Thymus (tissue), 11 donors: Measurements from ENCODE around the gene DRC1. TPM values are rescaled to one million over a fixed set of nuclear protein-coding genes. Genes with fewer than 3 reads are reported as not detected.

Experiments used
- DNase-seq, 9 donors: peaks; one replicate each; pipeline ENCODE4 v3.0.0-alpha.2; 2013; ENCODE audit warnings: low spot score in 9 of 9, low read depth in 6 of 9, missing footprints in 1 of 9
- H3K27ac ChIP-seq, 2 donors: one replicate each; pipeline ENCODE4 v1.5.1; 2013; ENCODE audit warnings: control low read depth in 1 of 2, low read depth in 1 of 2, low read length in 1 of 2, mild to moderate bottlenecking in 1 of 2, moderate library complexity in 1 of 2
- H3K27me3 ChIP-seq, 2 donors: one replicate each; pipeline ENCODE4 v1.5.1; 2013; ENCODE audit warnings: low read length in 1 of 2; ENCODE audit not compliant: control insufficient read depth in 2 of 2, insufficient read depth in 1 of 2
- H3K36me3 ChIP-seq, 2 donors: one replicate each; pipeline ENCODE4 v1.5.1; 2013; ENCODE audit warnings: low read length in 1 of 2, mild to moderate bottlenecking in 1 of 2, moderate library complexity in 1 of 2; ENCODE audit not compliant: control insufficient read depth in 2 of 2, insufficient read depth in 2 of 2
- H3K4me1 ChIP-seq, 2 donors: one replicate each; pipeline ENCODE4 v1.5.1; 2013; ENCODE audit warnings: low read length in 2 of 2; ENCODE audit not compliant: control insufficient read depth in 2 of 2, insufficient read depth in 2 of 2
- H3K4me3 ChIP-seq, 2 donors: one replicate each; pipeline ENCODE4 v1.5.1; 2013; ENCODE audit warnings: low read length in 2 of 2, control low read depth in 1 of 2, mild to moderate bottlenecking in 1 of 2
- H3K9me3 ChIP-seq, 2 donors: one replicate each; pipeline ENCODE4 v1.5.1; 2013; ENCODE audit warnings: low read length in 1 of 2, mild to moderate bottlenecking in 1 of 2; ENCODE audit not compliant: control insufficient read depth in 2 of 2, insufficient read depth in 1 of 2
- WGBS: extraction: QIAGEN DNeasy Blood & Tissue Kit; methylation state at CpG from one replicate; pipeline ENCODE4 v1.1.7; 2013; 5-methylcytosine and 5-hydroxymethylcytosine counted together
- polyA plus RNA-seq: library from polyadenylated mRNA; stranded (reverse); fragments of 200-250 nt; gene quantifications from one replicate; pipeline ENCODE4 v1.2.3, GENCODE V29; 2013
- total RNA-seq: library from RNA; stranded (reverse); fragments of 120-200 nt; gene quantifications from one replicate; pipeline ENCODE4 v1.2.4, GENCODE V29; 2013
- donor health status: healthy.

DRC1 gene
- total and polyA plus RNA-seq, 2 donors, result 0.14 to 0.27 TPM

DNA sequence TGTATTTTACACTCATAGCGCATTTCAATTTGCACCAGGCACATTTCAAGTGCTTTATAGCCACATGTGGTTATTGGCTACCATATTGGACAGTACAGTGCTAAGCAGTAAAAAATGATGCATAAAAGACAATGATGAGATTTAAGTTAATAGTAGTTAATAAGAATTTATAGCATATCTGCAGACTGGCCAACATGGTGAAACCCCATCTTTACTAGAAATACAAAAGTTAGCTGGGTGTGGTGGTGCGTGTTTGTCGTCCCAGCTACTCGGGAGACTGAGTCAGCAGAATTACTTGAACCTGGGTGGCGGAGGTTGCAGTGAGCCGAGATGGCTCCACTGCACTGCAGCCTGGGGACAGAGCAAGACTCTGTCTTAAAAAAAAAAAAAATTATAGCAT is 9.7 kb downstream of the DRC1 start:
- Histone ChIP-seq H3K27ac (no peak overlapping the region), H3K4me1 (no peaks in the 10 kb centered on the region), H3K36me3 (no peaks in the 10 kb centered on the region), H3K4me3 (no peak overlapping the region), H3K9me3 (no peaks in the 10 kb centered on the region), H3K27me3 (no peaks in the 10 kb centered on the region)
- 99% methylated on average over 6 of the region's 6 CpGs for WGBS
- DNase-seq, result no peak

DNA sequence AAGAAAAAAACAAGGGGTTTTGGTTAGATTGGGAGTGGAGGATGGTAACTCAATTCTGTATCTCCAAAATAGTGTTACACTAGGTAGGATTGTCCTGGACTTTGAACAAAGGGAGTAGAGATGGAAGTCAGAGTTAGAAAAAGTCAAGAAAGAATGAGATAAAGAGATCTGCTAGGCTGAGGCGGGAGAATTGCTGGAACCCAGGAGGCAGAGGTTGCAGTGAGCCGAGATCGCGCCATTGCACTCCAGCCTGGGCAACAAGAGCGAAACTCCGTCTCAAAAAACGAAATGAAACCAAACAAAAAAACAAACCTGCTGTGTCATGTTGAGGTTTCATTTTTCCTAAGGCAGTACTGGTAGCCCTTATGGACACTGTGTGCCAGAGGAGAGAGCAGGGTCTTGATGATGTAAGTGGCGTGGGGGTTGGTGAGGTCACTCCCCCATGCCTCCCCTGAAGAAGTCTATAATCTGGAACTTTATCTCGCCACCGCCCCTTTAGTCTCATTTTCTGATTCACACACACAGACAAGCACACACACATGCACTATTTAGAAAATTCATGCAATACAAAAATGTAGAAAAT is 10.5 kb downstream of the DRC1 start:
- Histone ChIP-seq H3K4me3 (no peak overlapping the region), H3K27me3 (no peaks in the 10 kb centered on the region), H3K9me3 (no peaks in the 10 kb centered on the region), H3K27ac (no peak overlapping the region), H3K36me3 (no peaks in the 10 kb centered on the region), H3K4me1 (no peaks in the 10 kb centered on the region)
- no peak for DNase-seq
- WGBS, result 62% methylated on average over 10 of the region's 10 CpGs

DNA sequence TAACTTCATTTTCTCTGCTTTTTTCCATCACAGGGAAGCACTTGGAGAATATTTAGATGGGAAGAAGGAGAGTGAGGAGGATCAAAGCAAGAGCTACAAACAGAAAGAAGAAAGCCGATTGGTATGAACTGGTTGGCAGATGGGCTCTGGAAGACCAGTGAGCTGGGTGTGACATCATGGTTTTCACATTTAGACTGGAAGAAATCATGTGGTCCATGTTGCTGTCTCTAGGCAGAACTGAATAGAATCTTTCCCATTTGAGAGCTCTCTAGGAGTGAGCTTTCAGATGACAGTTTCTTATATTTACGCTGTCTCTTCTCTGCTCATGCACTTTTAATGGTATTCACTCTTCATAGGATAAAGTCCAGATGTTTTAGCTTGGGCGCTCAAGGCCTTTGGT is 12.6 kb downstream of the DRC1 start:
- no peak for DNase-seq
- Histone ChIP-seq H3K27me3 (no peaks in the 10 kb centered on the region), H3K9me3 (no peaks in the 10 kb centered on the region), H3K4me1 (no peaks in the 10 kb centered on the region), H3K36me3 (no peaks in the 10 kb centered on the region), H3K27ac (no peak overlapping the region), H3K4me3 (no peak overlapping the region)
- WGBS, result 99% methylated on average over 3 of the region's 3 CpGs

DNA sequence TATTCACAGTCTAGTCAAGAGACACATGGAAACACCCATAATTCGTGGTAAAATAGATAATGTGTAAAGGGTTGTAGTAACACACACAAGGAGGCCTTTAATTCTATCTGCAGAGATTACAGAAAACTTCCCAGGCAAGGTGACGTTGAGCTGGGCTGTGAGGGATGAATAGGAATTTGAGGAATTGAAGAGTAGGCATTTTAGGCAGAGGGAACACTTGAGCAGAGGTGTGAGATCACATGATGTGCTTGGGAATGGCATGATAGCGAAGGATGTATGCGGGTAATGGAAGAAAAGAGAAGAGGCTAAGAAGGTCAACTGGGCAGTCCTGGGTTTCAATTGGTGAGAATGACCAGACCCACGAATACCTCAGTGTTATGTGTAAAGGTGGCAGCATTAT is 20.2 kb downstream of the DRC1 start:
- 95% methylated on average over 5 of the region's 5 CpGs for WGBS
- H3K27ac ChIP-seq, result no peak overlapping the region
- H3K4me1 ChIP-seq, result no peaks in the 10 kb centered on the region
- H3K27me3 ChIP-seq, result peaks cover 0 to 2% of the 10 kb centered on the region in 2 donors
- no peaks in the 10 kb centered on the region for H3K9me3 ChIP-seq
- no peak for DNase-seq
- H3K36me3 ChIP-seq, result no peaks in the 10 kb centered on the region
- no peak overlapping the region for H3K4me3 ChIP-seq

DNA sequence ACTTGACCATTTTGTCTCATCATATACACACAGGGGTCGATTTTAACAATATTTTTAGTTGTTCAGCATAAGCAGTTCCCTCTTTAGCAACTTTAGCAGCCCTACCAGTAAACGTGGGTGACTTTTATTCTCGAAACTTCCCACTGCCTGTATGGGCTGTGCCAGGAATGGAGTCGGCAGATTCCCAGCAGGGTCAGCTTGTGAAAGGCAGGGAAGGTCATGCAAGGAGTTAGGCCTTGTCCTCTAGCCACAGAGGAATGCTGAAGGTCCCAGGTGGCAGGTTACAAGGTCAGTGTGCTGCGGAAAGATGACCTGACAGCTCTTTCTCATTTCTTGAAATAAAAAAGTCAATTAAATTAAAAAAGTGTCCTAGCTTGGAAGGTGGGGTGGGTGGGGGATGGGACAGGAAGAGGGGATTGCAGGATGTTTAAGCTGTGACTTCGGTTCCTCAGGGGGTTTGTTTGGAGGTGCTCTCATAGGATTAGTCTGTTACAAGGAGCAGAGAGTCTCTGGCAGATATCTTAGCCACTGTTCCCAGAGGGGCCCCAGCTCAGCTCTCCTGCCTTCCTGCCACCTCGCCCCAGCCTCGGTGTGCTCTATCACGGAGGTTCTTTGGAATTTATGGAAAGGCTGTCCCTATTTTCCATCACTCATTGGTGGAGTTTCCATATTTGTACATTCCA is 21.4 kb downstream of the DRC1 start:
- Histone ChIP-seq H3K4me1 (no peaks in the 10 kb centered on the region), H3K27me3 (peaks cover 0 to 2% of the 10 kb centered on the region in 2 donors), H3K4me3 (no peak overlapping the region), H3K9me3 (no peaks in the 10 kb centered on the region), H3K27ac (no peak overlapping the region), H3K36me3 (no peaks in the 10 kb centered on the region)
- WGBS, result 87% methylated on average over 9 of the region's 9 CpGs
- DNase-seq, result no peak

DNA sequence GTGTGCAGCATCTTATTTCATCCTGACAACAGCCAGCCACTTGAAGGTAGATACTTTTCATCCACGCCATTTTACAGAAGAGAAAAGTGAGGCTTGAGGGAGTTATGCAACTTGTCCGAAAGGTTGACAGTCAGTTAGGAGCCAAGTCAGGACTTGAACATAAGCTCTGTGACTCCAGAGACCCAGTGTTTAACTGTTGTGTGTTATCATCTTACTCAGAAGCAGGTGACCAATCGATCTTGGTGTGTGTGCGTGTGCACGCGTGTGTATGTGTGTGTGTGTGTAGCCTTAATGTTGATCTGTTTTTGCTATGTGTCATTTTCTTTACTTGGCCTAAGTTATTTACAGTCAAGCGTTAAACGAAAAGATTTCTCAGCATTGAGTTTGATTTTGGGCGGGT is 22.0 kb downstream of the DRC1 start:
- peaks cover 0 to 2% of the 10 kb centered on the region in 2 donors for H3K27me3 ChIP-seq
- WGBS, result 86% methylated on average over 9 of the region's 9 CpGs
- DNase-seq, result no peak
- H3K36me3 ChIP-seq, result no peaks in the 10 kb centered on the region
- H3K4me1 ChIP-seq, result no peaks in the 10 kb centered on the region
- no peak overlapping the region for H3K27ac ChIP-seq
- no peaks in the 10 kb centered on the region for H3K9me3 ChIP-seq
- H3K4me3 ChIP-seq, result no peak overlapping the region

DNA sequence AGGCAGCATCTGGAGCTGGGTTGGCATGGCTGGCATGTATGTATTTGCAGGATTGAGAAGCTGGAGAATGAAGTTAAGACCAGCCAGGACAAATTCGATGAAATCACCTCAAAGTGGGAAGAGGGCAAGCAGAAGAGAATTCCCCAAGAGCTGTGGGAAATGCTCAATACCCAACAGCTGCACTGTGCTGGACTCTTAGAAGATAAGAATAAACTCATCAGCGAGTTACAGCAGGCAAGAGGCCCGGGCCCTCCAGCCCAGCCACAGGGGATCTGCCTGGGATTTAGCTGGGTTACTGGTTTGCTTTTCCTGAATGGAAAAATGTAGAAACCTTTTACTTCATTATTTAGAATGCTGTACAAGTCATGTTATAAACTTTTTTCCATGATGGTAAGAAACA is 22.5 kb downstream of the DRC1 start:
- H3K27me3 ChIP-seq, result peaks cover 0 to 2% of the 10 kb centered on the region in 2 donors
- H3K27ac ChIP-seq, result no peak overlapping the region
- no peaks in the 10 kb centered on the region for H3K4me1 ChIP-seq
- DNase-seq, result no peak
- H3K4me3 ChIP-seq, result no peak overlapping the region
- 90% methylated on average over 3 of the region's 3 CpGs for WGBS
- no peaks in the 10 kb centered on the region for H3K36me3 ChIP-seq
- no peaks in the 10 kb centered on the region for H3K9me3 ChIP-seq

DNA sequence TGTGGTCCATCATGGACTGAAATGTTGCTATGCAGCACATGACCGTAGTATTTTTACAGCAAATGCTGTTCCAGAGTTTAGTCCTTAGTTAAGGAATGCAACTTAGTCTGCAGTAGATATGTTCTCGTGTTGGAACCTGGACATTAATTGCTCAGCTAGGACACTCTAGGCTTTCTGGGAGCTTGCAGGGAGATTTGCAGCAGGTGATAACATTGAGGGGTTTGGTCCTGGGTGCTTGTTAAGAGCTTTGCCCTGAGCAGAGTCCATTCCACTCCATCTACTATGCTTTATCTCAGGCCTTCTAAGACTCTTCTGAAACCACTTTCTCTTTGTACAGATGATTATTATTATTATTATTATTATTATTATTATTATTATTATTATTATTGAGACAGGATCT is 27.1 kb downstream of the DRC1 start:
- 95% methylated on average over 2 of the region's 2 CpGs for WGBS
- Histone ChIP-seq H3K27me3 (no peaks in the 10 kb centered on the region), H3K9me3 (no peaks in the 10 kb centered on the region), H3K4me1 (no peaks in the 10 kb centered on the region), H3K27ac (no peak overlapping the region), H3K36me3 (no peaks in the 10 kb centered on the region), H3K4me3 (no peak overlapping the region)
- no peak for DNase-seq

DNA sequence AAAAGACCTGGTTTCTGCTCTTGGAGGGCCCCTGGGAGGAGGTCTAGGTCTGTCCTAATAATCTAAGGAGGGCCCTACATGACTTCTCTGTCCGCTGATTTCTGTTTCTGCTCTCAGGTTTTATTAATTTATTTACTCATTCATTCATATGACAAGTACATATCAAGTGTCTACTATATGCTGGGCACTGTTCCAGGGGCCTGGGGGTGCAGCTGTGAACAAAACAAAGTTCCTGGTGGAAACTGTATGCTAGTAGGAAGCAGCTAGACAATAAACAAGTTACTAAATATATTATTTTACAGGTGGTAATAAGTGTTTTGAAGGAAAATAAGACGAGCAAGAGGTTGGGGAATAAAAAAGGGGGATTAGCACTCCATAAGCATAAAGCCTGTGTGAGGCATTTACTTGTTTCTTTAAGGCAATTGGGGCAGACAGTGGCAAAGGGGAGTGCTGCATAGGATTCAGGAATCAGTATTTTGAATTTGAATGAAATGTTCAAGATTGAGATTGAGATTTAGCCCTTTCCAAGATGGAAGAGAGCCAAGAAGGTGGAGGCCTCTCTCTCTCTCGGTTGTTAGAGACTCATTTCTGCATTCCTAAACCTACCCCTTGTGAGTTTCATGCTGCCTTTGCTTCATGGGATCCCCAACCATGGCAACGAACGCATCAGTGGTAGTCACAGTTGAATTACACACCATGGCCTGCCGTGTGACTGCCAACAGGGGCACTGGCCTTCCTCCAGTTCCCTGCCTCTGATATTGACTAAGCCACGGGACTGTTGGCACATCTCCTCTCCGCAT is 28.3 kb downstream of the DRC1 start:
- no peak for DNase-seq
- H3K9me3 ChIP-seq, result no peaks in the 10 kb centered on the region
- WGBS, result 92% methylated on average over 8 of the region's 8 CpGs
- H3K4me1 ChIP-seq, result no peaks in the 10 kb centered on the region
- H3K27me3 ChIP-seq, result no peaks in the 10 kb centered on the region
- no peaks in the 10 kb centered on the region for H3K36me3 ChIP-seq
- no peak overlapping the region for H3K27ac ChIP-seq
- H3K4me3 ChIP-seq, result no peak overlapping the region
